Dendritic cell treated with granulocyte-macrophage colony-stimulating factor and Interleukin-4, amounts not matched to agents 40 ng/mL and 50 ng/mL, for 4 days (primary cell): ENCODE measurements around the gene HLA-DQA1.
"Not testable (repeated sequence)": the region's sequence is repeated elsewhere in the genome, so short reads cannot be mapped to it uniquely, and the experiment has no call there.

Source experiments
- H3K27ac Mint-ChIP-seq: one replicate; pipeline ENCODE4 v1.8.0; 2022; ENCODE audit warnings: mild to moderate bottlenecking, mixed read lengths
- H3K27me3 Mint-ChIP-seq: one replicate; pipeline ENCODE4 v1.8.0; 2022; ENCODE audit warnings: mild to moderate bottlenecking, mixed read lengths
- H3K36me3 Mint-ChIP-seq: one replicate; pipeline ENCODE4 v1.8.0; 2022; ENCODE audit warnings: low read depth, mixed read lengths
- H3K4me1 Mint-ChIP-seq: one replicate; pipeline ENCODE4 v1.8.0; 2022; ENCODE audit warnings: low read depth, mixed read lengths
- H3K4me3 Mint-ChIP-seq: one replicate; pipeline ENCODE4 v1.8.0; 2022; ENCODE audit warnings: mild to moderate bottlenecking, moderate library complexity, mixed read lengths
- H3K9me3 Mint-ChIP-seq: one replicate; pipeline ENCODE4 v1.8.0; 2022; ENCODE audit warnings: mixed read lengths
- intact Hi-C: fragments of 100-400 bp; cut with micrococcal nuclease; formaldehyde crosslinking; loops from one replicate; pipeline ENCODE4 v1.15.0; 2022

The HLA-DQA1 gene

DNA sequence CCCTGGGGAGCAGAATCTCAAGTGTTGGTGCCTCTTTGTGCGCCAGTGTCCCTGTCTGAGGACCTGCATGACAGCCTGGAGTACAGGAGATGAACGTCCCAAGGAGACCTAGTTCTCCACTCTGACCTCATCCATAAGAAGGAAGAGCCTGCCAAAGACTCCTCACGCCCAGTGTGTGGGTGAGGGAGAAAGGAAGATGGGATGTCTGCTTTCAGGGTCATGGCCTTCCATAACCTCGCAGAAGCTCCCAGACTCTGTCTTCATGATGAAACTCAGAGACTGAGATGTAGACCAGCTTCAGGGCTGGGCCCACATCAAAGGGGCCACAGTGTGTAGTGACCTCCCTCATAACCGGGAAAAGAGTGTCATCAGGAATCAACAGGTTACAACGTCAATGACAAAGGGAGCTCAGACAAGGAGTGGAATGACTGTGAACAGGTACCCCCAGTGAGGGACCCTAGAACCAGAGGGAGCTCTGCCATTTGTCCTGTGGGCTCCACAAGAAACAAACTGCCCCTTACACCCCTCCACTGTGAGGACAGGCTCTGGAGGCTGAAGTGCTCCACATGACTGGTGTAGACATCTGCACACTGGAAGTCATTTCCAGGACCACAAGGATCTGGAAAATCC is 21.2 kb downstream of the HLA-DQA1 start:
- peak overlapping the region; percentile 54 for H3K27ac Mint-ChIP-seq
- H3K4me3 Mint-ChIP-seq: peak overlapping the region; percentile 11
- no peaks in the 10 kb centered on the region for H3K9me3 Mint-ChIP-seq
- intact Hi-C loops: no loop called here
- H3K4me1 Mint-ChIP-seq: peaks cover 51% of the 10 kb centered on the region
- H3K36me3 Mint-ChIP-seq: peaks cover 68% of the 10 kb centered on the region
- H3K27me3 Mint-ChIP-seq: no peaks in the 10 kb centered on the region

DNA sequence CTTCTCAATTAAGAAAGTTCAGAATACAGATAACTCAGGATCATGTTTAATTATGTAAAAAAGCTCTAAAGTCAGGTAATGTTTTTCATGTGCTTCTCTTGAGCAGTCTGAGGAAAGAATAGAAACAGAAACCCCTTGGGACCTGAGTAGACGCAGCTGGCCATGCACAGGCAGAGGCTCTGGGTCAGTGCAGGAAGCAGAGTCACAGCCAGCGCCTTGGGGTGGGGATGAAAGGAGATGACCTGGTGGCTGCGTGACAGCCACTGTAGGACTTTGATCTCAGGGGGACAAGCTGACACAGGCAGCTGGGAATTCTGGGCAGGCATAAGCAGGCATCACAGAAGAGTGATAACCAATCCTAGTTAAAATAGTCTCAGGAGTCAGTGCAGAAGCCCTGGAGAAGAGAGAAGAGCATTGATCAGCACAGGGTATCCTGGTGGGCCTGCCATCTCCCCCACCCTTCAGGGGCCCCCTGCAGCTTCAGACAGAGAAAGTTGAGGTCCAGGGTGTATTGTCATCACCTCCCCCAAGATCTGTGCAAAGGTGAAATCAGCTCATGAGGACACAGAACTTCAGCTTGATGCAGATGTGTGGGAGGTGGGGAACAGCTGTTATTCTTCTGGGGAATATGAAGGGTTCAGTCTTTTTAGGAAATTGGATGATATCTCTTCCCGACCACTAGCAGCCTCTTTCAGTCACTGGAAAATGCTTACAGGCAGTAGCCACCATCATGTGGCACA is 22.8 kb downstream of the HLA-DQA1 start:
- Mint-ChIP-seq H3K4me1 (peaks cover 53% of the 10 kb centered on the region), H3K27ac (peak overlapping the region; percentile 62), H3K9me3 (no peaks in the 10 kb centered on the region), H3K27me3 (no peaks in the 10 kb centered on the region), H3K36me3 (peaks cover 72% of the 10 kb centered on the region), H3K4me3 (peak overlapping the region; percentile 56)
- intact Hi-C loops: no loop called here

DNA sequence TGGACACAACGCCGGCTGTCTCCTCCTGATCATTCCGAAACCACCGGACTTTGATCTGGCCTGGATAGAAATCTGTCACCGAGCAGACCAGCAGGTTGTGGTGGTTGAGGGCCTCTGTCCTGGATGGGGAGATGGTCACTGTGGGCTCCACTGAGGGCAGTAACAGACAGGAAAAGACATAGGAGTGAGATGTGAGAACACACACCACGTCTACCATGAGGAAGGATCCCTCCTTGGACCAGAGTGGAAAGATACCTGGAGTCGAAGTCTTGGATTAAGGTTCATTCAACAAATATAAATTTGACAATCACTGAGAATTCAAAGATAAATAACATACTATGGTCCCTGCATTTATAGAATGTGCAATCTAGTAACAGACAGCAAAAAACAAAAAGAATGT is 24.9 kb downstream of the HLA-DQA1 start:
- Mint-ChIP-seq H3K4me1 (peaks cover 57% of the 10 kb centered on the region), H3K4me3 (peak overlapping the region; percentile 56), H3K9me3 (no peaks in the 10 kb centered on the region), H3K27me3 (no peaks in the 10 kb centered on the region), H3K27ac (peak overlapping the region; percentile 30), H3K36me3 (peaks cover 83% of the 10 kb centered on the region)
- intact Hi-C loops: no loop called here

DNA sequence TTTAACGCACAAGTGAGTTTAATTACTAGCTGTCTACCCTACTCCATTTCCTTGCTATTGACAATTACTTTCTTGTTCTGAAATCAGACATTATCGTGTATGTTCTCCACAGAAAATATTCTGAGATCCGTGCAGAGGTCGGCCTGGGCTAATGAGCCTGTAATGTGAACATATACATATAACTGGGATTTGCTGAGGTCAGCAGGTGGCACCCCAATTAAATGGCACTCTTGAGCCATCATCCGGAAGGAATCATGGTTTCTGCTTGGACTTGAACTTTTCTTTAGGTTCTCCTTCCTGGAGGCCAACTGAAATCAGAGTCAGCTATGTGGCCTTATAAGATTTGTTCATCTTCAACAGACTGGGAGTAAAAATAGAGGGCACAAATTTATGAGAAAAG is 25.6 kb downstream of the HLA-DQA1 start:
- Mint-ChIP-seq H3K27me3 (no peaks in the 10 kb centered on the region), H3K4me3 (peak overlapping the region; percentile 71), H3K4me1 (peaks cover 62% of the 10 kb centered on the region), H3K27ac (peak overlapping the region; percentile 74), H3K36me3 (peaks cover 83% of the 10 kb centered on the region), H3K9me3 (no peaks in the 10 kb centered on the region)
- intact Hi-C loops: no loop called here

DNA sequence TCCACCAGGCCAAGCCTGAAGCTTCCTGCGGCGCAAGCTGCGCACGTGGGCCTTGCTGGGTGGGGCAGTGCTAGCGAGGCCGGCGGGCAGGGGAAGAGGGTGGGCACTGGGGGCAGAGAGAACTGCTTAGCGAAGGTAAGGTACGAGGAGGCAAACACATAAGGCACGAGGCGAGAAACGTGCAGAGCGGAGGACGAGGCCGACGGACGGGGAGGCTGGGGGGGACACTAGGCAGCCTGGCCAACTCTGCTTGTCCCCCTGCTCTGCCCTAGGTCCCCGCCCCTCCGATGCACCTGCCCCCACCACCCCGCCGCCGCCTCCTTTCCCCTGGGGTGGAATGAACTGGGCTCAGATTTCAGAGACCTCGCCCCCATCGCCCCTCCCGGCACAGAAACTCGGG is 27.1 kb downstream of the HLA-DQA1 start:
- Mint-ChIP-seq H3K27me3 (no peaks in the 10 kb centered on the region), H3K4me3 (peak overlapping the region; percentile 92), H3K36me3 (peaks cover 68% of the 10 kb centered on the region), H3K9me3 (no peaks in the 10 kb centered on the region), H3K4me1 (peaks cover 63% of the 10 kb centered on the region), H3K27ac (peak overlapping the region; percentile 100)
- intact Hi-C loops: no loop called here

DNA sequence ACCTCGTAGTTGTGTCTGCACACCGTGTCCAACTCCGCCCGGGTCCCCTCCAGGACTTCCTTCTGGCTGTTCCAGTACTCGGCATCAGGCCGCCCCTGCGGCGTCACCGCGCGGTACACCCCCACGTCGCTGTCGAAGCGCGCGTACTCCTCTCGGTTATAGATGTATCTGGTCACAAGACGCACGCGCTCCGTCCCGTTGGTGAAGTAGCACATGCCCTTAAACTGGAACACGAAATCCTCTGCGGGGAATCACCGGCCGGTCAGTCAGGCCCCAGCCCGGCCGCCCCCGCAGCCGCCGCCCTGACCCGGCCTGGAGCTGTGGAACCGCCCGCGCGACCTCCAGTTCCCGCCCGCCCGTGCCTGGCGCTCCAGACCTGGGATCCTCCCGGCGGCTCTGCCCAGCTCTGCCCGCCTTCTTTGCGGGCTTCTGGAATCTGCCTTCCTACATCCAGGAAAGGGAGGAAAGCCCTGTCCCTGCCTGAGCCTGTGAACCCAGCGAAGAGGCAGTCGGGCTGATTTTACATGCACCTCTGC is 27.7 kb downstream of the HLA-DQA1 start:
- Mint-ChIP-seq H3K27ac (peak overlapping the region; percentile 100), H3K36me3 (peaks cover 62% of the 10 kb centered on the region), H3K9me3 (no peaks in the 10 kb centered on the region), H3K4me3 (peak overlapping the region; percentile 92), H3K27me3 (no peaks in the 10 kb centered on the region), H3K4me1 (peaks cover 63% of the 10 kb centered on the region)
- intact Hi-C loops: loop anchor here (5.0 kb wide), 1 partner anchor 228 kb away; the partner anchor contains the start of gene HLA-DRA

DNA sequence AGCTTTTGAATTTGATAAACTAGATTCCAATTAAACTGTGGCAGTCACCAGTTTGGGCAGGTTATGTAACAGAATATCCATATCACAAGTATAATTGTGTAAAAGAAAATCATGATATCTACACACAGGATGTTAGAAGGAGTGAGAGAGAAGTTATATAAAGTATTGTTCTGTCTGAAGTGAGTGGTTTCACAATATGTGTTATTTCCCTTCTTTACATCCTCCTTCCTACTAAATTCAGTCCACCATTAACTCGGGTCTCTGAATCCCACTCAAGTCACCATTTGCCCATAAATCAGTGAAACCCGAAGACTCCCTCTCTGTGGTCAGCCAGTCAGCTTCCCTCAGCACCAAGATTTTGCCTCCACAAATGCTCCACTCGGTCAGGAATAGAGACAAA is 28.5 kb downstream of the HLA-DQA1 start:
- Mint-ChIP-seq H3K4me1 (peaks cover 63% of the 10 kb centered on the region), H3K4me3 (peak overlapping the region; percentile 92), H3K27ac (peak overlapping the region; percentile 100), H3K9me3 (no peaks in the 10 kb centered on the region), H3K36me3 (peaks cover 55% of the 10 kb centered on the region), H3K27me3 (no peaks in the 10 kb centered on the region)
- intact Hi-C loops: loop anchor here (5.0 kb wide), 1 partner anchor 228 kb away; the partner anchor contains the start of gene HLA-DRA

DNA sequence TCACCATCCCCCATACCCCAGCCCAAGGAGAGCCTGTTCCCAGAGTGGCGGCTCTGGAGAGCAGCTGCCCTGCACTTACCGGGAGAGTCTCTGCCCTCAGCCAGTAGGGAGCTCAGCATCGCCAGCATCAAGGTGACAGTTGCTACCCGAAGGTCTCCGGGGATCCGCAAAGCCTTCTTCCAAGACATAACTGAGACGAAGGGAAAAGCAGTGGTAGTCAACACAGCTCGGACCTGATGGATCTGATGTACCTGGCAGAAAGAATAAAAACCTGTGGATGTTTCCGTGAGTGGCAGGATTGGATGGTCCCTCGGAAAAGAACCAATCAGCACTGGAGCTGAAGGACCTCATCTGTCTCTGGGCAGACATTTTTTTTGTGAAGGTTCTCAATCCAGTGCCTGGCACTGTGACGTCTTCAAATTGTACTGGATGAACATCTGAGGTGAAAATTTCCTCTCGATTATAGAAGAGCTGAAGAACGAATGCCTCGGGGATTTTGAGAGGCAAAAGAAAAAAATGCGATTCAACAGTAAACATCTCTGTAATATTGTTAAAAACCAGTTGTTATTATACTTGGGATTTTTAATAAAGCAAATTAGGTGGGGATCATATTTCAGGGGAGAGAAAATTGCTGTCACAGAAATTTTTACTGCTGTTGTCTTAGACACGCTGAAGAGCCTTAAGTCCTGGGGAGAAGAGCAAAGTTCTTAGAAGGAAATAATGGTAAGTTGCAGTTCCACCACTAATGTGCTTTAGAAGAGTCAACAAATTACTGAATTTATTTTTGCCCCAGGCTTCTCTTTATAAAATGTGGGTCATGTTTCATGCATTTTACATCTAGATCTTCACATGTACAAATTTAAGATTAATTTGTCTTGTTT is 29.5 kb downstream of the HLA-DQA1 start, which contains the start of gene HLA-DQB1:
HLA-DQB1 (minus strand) TSS at position 238 of the 881 bp plus-strand sequence; CDS start at position 188, 50 bp downstream.
- Mint-ChIP-seq H3K4me3 (peak within 1 kb of the TSS; percentile 92), H3K4me1 (peaks cover 63% of the 10 kb centered on the region), H3K36me3 (peaks cover 46% of the 10 kb centered on the region), H3K27ac (peak within 1 kb of the TSS; percentile 100), H3K9me3 (peaks cover 3% of the 10 kb centered on the region), H3K27me3 (no peaks in the 10 kb centered on the region)
- intact Hi-C loops: loop anchor here (5.0 kb wide), 1 partner anchor 229 kb away; the partner anchor contains the start of gene HLA-DRA

DNA sequence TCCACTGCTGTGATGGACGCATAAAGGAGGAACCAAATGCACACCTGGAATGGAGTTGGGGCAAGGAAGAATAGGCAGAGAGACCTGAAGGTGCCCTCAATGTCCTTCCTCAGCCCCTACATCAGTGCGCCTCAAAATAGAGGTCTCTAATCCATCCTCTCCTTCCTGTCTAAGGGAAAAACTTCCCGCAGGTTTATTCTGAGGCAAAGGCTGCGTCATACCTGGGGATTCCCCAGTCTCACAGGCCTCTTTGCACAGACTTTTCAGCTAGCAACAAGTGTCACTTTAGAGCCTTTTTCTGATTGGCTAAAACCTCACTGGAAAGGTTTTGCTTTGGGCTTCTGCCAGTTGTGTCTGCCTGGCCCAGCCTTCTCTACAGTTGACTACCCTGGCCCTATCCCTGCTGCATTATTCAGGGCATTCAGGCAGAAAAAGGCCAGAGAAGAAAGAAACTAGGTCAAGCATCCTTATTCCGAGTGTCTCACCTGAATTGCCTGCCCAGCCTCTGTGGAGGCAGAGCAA is 31.1 kb downstream of the HLA-DQA1 start:
- Mint-ChIP-seq H3K9me3 (peaks cover 19% of the 10 kb centered on the region), H3K36me3 (peaks cover 36% of the 10 kb centered on the region), H3K4me1 (peaks cover 49% of the 10 kb centered on the region), H3K4me3 (peak overlapping the region; percentile 44), H3K27me3 (no peaks in the 10 kb centered on the region), H3K27ac (peak overlapping the region; percentile 100)
- intact Hi-C loops: loop anchor here (2.0 to 5.0 kb wide), 2 partner anchors 23 to 231 kb away; partner anchors contain the start of gene HLA-DRA

DNA sequence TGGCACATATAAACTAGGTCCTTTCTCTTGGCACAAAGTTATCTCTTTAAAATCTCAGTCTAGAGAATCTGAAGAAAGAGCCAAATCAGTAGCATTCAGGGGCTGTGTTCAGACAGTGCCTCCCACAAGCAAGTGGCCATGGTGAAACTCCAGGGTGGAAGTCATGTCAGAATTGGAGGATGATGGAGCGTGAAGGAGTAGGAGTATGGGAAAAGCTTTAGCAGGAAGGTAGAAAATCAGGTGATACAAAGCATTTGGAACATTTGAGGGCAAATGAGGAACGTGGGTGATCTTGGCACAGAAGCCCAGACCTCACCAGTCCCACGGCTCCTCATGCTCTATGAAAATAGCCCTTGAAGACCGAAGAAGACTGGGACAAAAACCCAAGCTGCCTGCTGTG is 32.0 kb downstream of the HLA-DQA1 start:
- Mint-ChIP-seq H3K4me1 (peaks cover 46% of the 10 kb centered on the region), H3K27ac (peak overlapping the region; percentile 100), H3K27me3 (no peaks in the 10 kb centered on the region), H3K4me3 (no peak overlapping the region), H3K36me3 (peaks cover 38% of the 10 kb centered on the region), H3K9me3 (peaks cover 28% of the 10 kb centered on the region)
- intact Hi-C loops: loop anchor here (2.0 to 5.0 kb wide), 2 partner anchors 22 to 232 kb away; partner anchors contain the start of gene HLA-DRA

DNA sequence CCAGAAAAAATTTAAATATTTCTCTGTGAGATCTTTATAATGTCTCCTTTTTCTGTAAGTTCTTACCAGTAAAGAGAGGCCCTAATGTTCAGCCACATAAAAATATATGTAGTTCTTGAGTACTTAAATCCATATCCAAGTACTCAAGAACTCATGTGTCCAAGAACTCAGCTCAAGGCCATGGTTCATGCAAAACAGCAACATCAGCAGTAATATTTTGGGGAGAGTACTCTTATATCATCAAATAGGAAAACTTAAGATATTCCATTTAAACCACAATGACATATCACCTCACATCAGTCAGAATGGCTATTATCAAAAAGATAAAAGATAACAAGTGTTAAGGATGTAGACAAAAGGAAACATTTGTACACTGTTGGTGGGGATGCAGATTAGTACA is 32.7 kb downstream of the HLA-DQA1 start:
- H3K27me3 Mint-ChIP-seq: no peaks in the 10 kb centered on the region
- peak overlapping the region; percentile 100 for H3K27ac Mint-ChIP-seq
- no peak overlapping the region for H3K4me3 Mint-ChIP-seq
- H3K36me3 Mint-ChIP-seq: peaks cover 33% of the 10 kb centered on the region
- intact Hi-C loops: loop anchor here (2.0 to 5.0 kb wide), 2 partner anchors 21 to 233 kb away; partner anchors contain the start of gene HLA-DRA
- H3K4me1 Mint-ChIP-seq: peaks cover 46% of the 10 kb centered on the region
- peaks cover 35% of the 10 kb centered on the region for H3K9me3 Mint-ChIP-seq

DNA sequence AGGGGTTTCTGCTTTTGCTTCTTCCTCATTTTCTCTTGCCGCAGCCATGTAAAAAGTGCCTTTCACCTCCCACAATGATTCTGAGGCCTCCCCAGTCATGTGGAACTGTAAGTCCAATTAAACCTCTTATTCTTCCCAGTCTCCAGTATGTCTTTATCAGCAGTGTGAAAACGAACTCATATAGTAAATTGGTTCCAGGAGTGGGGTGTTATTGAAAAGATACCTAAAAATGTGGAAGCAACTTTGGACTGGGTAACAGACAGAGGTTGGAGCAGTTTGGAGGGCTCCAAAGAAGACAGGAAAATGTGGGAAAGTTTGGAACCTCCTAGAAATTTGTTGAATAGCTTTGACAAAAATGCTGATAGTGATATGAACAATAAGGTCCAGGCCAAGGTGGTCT is 34.7 kb downstream of the HLA-DQA1 start:
- peaks cover 20% of the 10 kb centered on the region for H3K36me3 Mint-ChIP-seq
- H3K9me3 Mint-ChIP-seq: peaks cover 44% of the 10 kb centered on the region
- intact Hi-C loops, H3K4me3 Mint-ChIP-seq, H3K27me3 Mint-ChIP-seq, H3K27ac Mint-ChIP-seq: not testable (repeated sequence)
- peaks cover 42% of the 10 kb centered on the region for H3K4me1 Mint-ChIP-seq

DNA sequence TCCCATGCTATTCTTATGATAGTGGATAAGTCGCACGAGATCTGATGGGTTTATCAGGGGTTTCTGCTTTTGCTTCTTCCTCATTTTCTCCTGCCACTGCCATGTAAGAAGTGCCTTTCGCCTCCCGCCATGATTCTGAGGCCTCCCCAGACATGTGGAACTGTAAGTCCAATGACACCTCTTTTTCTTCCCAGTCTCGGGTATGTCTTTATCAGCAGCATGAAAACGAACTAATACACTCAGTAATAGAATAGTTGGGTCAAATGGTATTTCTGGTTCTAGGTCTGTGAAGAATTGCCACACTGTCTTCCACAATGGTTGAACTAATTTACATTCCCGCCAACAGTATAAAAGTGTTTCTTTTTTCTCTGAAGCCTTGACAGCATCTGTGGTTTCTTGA is 36.9 kb downstream of the HLA-DQA1 start:
- peaks cover 66% of the 10 kb centered on the region for H3K9me3 Mint-ChIP-seq
- H3K4me3 Mint-ChIP-seq, intact Hi-C loops, H3K27ac Mint-ChIP-seq, H3K27me3 Mint-ChIP-seq: not testable (repeated sequence)
- peaks cover 25% of the 10 kb centered on the region for H3K36me3 Mint-ChIP-seq
- peaks cover 29% of the 10 kb centered on the region for H3K4me1 Mint-ChIP-seq
